ENCODE data around the gene ANK3.

The ANK3 gene

DNA sequence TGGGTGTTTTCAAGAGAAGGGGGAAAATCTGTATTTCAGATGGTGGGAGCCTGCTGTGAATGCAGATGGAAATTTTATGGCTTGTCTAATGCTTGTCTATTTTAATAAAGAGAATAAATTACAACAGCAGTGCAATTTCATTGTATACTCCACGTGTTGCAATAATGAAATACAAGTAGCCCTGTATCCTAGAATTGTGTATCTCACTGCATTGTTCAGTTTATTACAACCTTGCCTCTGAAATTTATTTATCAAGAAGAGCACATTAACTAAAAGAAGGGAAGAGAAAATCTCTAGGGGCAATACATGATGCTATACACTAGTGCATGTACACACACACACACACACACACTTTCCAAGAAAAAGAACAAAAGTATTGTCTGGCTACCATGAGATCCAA lies 21.8 kb downstream of the ANK3 start:
- no peaks in the 10 kb centered on the region for H3K36me3 ChIP-seq (replicated peaks; ENCODE audit: insufficient read depth, low read length)

DNA sequence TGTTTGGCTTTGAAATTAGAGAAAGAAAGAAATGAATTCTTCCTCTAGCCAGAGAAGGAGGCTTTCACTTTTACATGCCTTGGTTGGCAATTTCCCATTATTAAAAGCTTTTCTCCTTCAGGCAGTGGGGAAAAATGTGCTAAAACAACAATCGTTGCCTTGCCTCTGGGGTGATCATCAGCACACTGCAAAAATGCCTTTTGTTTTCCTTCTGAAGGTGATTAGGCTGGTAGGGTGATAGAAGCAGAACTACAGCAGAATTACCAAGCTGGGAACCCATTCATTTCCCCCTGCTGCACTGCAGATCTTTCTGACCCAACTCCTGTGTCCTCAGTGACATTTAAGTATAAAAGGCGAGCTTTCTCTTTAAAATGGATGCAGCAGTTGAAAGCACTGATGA lies 22.2 kb downstream of the ANK3 start:
- H3K4me2 ChIP-seq (ENCODE audit: low read depth, low read length) = no peak overlapping the region
- no peak overlapping the region for H3K27ac ChIP-seq (ENCODE audit: low read length)

More for the DNA sequence above, 21.8 kb downstream of the ANK3 start:
- Histone ChIP-seq H3K9ac (ENCODE audit: low read length) (no peak overlapping the region), H3K9me2 (replicated peaks; ENCODE audit: insufficient read depth, low read length) (no peaks in the 10 kb centered on the region), H3K4me3 (ENCODE audit: low read length) (no peak overlapping the region), H3K27ac (ENCODE audit: low read length) (no peak overlapping the region), H2AFZ (ENCODE audit: low read length) (no peak overlapping the region), H3K27me3 (replicated peaks; ENCODE audit: insufficient read depth, low read length) (no peaks in the 10 kb centered on the region), H4K20me1 (ENCODE audit: insufficient read depth, low read length) (no peaks in the 10 kb centered on the region), H3K4me1 (ENCODE audit: low read length) (no peaks in the 10 kb centered on the region), H3K79me2 (ENCODE audit: low read length) (no peaks in the 10 kb centered on the region), H3K9me3 (replicated peaks; ENCODE audit: insufficient read depth, low read length) (no peaks in the 10 kb centered on the region), H3F3A (ENCODE audit: insufficient read depth, low read length) (no peaks in the 10 kb centered on the region), H3K4me2 (ENCODE audit: low read depth, low read length) (no peak overlapping the region)
- TF ChIP-seq EZH2phosphoT487 (IDR thresholded peaks at IDR 0.05; ENCODE audit: low read length) = no peak
- TF ChIP-seq, protein P1, sequence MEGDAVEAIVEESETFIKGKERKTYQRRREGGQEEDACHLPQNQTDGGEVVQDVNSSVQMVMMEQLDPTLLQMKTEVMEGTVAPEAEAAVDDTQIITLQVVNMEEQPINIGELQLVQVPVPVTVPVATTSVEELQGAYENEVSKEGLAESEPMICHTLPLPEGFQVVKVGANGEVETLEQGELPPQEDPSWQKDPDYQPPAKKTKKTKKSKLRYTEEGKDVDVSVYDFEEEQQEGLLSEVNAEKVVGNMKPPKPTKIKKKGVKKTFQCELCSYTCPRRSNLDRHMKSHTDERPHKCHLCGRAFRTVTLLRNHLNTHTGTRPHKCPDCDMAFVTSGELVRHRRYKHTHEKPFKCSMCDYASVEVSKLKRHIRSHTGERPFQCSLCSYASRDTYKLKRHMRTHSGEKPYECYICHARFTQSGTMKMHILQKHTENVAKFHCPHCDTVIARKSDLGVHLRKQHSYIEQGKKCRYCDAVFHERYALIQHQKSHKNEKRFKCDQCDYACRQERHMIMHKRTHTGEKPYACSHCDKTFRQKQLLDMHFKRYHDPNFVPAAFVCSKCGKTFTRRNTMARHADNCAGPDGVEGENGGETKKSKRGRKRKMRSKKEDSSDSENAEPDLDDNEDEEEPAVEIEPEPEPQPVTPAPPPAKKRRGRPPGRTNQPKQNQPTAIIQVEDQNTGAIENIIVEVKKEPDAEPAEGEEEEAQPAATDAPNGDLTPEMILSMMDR (IDR thresholded peaks at IDR 0.05; ENCODE audit: low read length) = no peak
- TF ChIP-seq EZH2 (optimal IDR thresholded peaks at IDR 0.05; ENCODE audit: low read depth, low read length) = no peak
- no peak for DNase-seq

DNA sequence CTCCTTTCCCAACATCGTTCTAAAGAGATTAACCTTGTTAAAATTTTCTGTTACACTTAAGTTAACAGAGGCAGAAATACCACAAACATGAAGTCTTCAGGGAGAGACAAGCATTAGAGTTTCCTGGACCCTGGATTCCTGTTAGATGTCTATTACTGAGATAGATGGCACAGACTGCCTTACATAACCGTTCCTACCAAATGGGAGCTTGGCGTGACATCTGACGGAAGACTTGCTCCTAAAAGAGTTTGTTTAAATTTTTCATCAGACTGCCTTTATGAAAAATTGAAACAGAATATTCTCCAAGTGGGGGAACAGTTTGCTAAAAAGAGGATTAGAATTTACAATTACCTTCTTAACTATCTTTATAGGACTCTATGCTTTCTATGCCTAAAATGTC lies 22.7 kb downstream of the ANK3 start:
- Histone ChIP-seq H3F3A (ENCODE audit: insufficient read depth, low read length) (no peaks in the 10 kb centered on the region), H3K36me3 (replicated peaks; ENCODE audit: insufficient read depth, low read length) (no peaks in the 10 kb centered on the region), H4K20me1 (ENCODE audit: insufficient read depth, low read length) (no peaks in the 10 kb centered on the region), H3K4me3 (ENCODE audit: low read length) (no peak overlapping the region), H3K4me1 (ENCODE audit: low read length) (no peaks in the 10 kb centered on the region), H2AFZ (ENCODE audit: low read length) (no peak overlapping the region), H3K79me2 (ENCODE audit: low read length) (no peaks in the 10 kb centered on the region), H3K27me3 (replicated peaks; ENCODE audit: insufficient read depth, low read length) (no peaks in the 10 kb centered on the region), H3K27ac (ENCODE audit: low read length) (no peak overlapping the region), H3K9me3 (replicated peaks; ENCODE audit: insufficient read depth, low read length) (no peaks in the 10 kb centered on the region), H3K9me2 (replicated peaks; ENCODE audit: insufficient read depth, low read length) (no peaks in the 10 kb centered on the region), H3K4me2 (ENCODE audit: low read depth, low read length) (no peak overlapping the region), H3K9ac (ENCODE audit: low read length) (no peak overlapping the region)
- TF ChIP-seq EZH2phosphoT487 (IDR thresholded peaks at IDR 0.05; ENCODE audit: low read length) (no peak), EZH2 (optimal IDR thresholded peaks at IDR 0.05; ENCODE audit: low read depth, low read length) (no peak)
- TF ChIP-seq, protein P1 (IDR thresholded peaks at IDR 0.05; ENCODE audit: low read length) = no peak
- no peak for DNase-seq

More for the DNA sequence above, 22.2 kb downstream of the ANK3 start:
- Histone ChIP-seq H3F3A (ENCODE audit: insufficient read depth, low read length) (no peaks in the 10 kb centered on the region), H3K9me3 (replicated peaks; ENCODE audit: insufficient read depth, low read length) (no peaks in the 10 kb centered on the region), H3K9ac (ENCODE audit: low read length) (no peak overlapping the region), H2AFZ (ENCODE audit: low read length) (no peak overlapping the region), H3K36me3 (replicated peaks; ENCODE audit: insufficient read depth, low read length) (no peaks in the 10 kb centered on the region), H4K20me1 (ENCODE audit: insufficient read depth, low read length) (no peaks in the 10 kb centered on the region), H3K27me3 (replicated peaks; ENCODE audit: insufficient read depth, low read length) (no peaks in the 10 kb centered on the region), H3K9me2 (replicated peaks; ENCODE audit: insufficient read depth, low read length) (no peaks in the 10 kb centered on the region), H3K4me1 (ENCODE audit: low read length) (no peaks in the 10 kb centered on the region), H3K79me2 (ENCODE audit: low read length) (no peaks in the 10 kb centered on the region), H3K4me3 (ENCODE audit: low read length) (no peak overlapping the region)
- TF ChIP-seq, protein P1 (IDR thresholded peaks at IDR 0.05; ENCODE audit: low read length) = no peak
- no peak for TF ChIP-seq EZH2 (optimal IDR thresholded peaks at IDR 0.05; ENCODE audit: low read depth, low read length)
- no peak for TF ChIP-seq EZH2phosphoT487 (IDR thresholded peaks at IDR 0.05; ENCODE audit: low read length)
- no peak for DNase-seq

Data from MM.1S (cell line).